Right ventricle myocardium superior (tissue), 1 donor: Measurements from ENCODE around the gene ZNF235. TPM values are rescaled to one million over a fixed set of nuclear protein-coding genes. Genes with fewer than 3 reads are reported as not detected.
"Not testable (repeated sequence)": the region's sequence is repeated elsewhere in the genome, so short reads cannot be mapped to it uniquely, and the experiment has no call there.

ENCODE experiments used
- ATAC-seq: fragments of 200-7000 bp; cut with Tn5 transposase; one replicate; pipeline ENCODE4 v1.9.1; 2020; ENCODE audit warnings: mild to moderate bottlenecking; ENCODE audit not compliant: poor library complexity
- DNase-seq: peaks from one replicate; pipeline ENCODE4 v3.0.0-alpha.2; 2020
- intact Hi-C: fragments of 100-400 bp; cut with DNase I; formaldehyde crosslinking; loops from one replicate; pipeline ENCODE4 v1.11.2; 2022
- long read RNA-seq: library from polyadenylated mRNA; unstranded; transcript quantifications from one replicate; pipeline ENCODE4 v2.0.0, GENCODE V29; 2021
- total RNA-seq: library from RNA; stranded (reverse); fragmentation: NEBNext Ultra II Directional; extraction: Animal tissue kit (Norgen Biotek cat#: 25700); gene quantifications from one replicate; pipeline ENCODE4 v1.2.1, GENCODE V29; 2021
- donor health status: DM: no; HTN: yes; CAD: no; lungs with severe emphysema.

The ZNF235 gene
- 3.3 TPM for total RNA-seq
- long read RNA-seq, partial matches to known transcripts, result 1 of 3 reads
- long read RNA-seq, other reads (novel, unspliced or antisense), result 1 of 3 reads

DNA sequence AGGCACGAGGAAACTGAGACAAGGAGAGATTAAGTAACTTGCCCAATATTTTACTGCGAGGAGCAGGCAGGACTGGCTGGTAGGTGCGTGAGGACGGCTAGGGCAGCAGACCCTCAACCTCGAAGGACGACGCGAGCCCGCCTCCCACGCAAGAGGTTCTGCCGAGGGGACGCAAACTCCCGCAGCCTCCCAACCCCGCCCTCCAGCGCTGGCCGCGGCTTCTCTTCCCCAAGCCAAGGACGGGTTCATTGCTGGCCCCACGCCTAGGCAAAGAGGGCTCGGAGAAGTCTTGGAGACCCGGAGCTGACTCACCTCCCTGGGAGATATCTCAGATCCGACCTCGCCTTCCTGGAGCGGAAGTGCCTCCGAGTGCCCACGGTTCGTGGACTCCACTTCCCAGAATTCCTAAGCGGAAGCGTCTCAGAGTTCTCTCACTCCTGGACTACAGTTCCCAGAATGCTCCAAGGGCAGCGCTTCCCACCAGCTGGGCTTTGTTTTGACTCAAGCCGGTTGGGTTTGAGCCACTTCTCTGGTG lies at the start of gene ZNF235:
TSS of gene ZNF235 (minus strand) at position 367 of the 535 bp plus-strand sequence. CDS start 1,621 bp downstream, outside the sequence.
- intact Hi-C loops, result loop anchor here (5.0 to 10.0 kb wide), 2 partner anchors 43 to 190 kb away; partner anchors contain the start of gene ZNF225
- peak; percentile 100 for ATAC-seq
- DNase-seq, result peak; percentile 92

- intact Hi-C loops, result loop anchor here (5.0 kb wide), 1 partner anchor 39 kb away; the partner anchor contains the start of gene ZNF235
- ATAC-seq, result no peak
- no peak for DNase-seq
Observed at GRCh38 chr19:44346556-44346955, 41.7 kb upstream of the ZNF235 start.

DNA sequence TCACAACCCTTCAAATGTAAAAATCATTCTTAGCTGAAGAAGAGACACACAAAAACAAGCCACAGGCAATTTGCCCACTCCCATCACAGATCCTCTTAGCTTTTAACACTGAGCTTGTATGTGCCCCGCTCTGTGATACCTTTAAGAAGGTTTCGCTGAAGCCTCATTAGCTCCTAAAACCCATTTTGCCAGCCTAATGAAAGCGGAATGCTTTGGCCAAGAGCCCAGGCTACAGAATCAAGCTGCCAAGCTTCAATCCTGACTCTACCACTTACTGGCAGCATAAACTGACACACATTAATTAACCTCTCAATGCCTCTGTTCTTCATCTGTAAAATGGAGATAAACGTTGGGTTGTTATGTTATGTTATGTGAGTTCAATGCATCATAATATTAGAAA lies 41.1 kb upstream of the ZNF235 start:
- DNase-seq (no peak), ATAC-seq (peak; percentile 82)
- intact Hi-C loops, result loop anchor here (5.0 kb wide), 1 partner anchor 39 kb away; the partner anchor contains the start of gene ZNF235

DNA sequence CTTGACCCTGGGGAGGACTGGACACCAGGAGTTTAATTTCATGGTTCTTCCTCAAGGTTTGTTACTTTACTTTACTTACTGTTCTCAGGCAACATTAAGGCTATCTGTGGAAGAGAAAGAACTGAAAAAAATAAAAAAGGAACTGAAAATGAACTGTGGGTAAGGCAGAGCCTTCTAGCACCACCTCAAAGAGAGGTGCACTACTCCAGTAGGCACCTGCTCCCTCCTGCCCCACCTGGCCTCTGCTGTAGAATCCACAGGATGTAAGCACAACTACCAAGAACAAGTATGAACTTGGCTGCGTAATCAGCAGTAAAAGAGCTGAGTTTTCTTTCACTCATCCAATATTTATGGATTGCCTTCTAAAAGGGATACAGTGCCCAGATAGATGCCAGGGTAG lies 39.4 kb upstream of the ZNF235 start:
- no peak for DNase-seq
- ATAC-seq, result no peak
- intact Hi-C loops, result no loop called here

DNA sequence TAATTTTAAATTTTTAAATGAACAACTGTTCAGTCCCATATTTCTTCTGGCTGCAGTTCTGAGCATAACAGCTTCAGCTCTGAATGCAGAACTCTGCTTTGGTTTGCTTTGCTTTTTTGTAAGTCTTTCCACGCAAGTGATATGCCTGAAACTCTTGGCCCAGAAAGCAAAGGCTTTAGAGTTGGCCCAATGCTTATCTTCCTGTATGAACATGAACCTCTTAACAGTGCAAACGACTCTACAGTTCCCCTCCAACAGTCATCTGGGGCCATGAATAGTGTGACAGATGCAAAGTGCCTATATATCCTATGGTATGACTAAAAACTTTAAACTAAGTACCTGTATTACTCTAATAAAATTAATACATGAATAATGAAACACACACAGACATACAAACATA lies 37.0 kb upstream of the ZNF235 start:
- DNase-seq (no peak), ATAC-seq (peak; percentile 54)
- intact Hi-C loops, result no loop called here

DNA sequence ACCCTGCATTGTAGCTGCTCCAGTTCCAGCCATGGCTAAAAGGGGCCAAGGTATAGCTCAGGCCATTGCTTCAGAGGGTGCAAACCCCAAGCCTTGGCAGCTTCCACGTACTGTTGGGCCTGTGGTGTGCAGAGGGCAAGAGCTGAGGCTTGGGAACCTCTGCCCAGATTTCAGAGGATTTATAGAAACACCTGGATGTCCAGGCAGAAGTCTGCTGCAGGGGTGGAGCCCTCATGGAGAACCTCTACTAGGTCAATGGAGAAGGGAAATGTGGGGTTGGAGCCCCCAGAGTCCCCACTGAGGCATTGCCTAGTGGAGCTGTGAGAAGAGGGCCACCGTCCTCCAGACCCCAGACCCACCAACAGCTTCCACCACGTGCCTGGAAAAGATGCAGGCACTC lies 29.8 kb upstream of the ZNF235 start:
- ATAC-seq, DNase-seq, intact Hi-C loops: not testable (repeated sequence)

DNA sequence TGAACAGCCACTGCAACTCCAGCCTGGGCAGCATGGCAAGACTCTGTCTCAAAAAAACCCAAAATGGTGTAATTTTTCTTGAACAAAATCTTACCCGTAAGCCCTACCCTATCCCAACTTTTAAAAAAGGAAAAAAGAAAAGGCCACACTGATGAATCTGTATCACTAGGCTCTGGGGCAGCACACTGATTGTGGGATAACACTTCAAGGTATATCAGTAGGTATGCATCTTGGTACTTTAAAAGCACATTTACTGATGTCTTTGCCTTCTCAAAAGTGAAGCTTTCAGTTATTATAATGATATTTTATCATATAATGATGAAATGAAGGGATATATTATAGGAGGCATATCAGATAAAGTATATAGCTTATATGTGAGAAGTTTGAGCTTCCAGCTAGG lies 27.3 kb upstream of the ZNF235 start:
- ATAC-seq (no peak), DNase-seq (no peak)
- intact Hi-C loops, result no loop called here

DNA sequence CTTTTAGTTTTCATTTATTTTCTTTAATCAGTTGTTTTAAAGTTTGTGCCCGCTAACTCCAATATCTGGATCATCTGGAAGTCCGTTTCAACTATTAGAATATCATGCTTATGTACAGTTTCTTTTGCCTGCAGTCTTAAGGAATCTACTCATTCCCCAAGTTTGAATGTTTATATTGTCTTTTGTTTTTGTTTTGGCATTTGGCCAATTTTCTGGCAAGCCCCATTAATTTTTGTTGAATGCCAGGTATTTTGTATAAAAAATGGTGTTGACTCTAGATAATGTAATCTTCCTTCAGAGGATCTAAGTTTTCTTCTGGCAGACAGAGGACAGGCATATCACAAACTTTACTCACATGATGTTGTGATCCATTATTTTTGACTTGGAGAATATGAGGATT lies 11.1 kb upstream of the ZNF235 start:
- intact Hi-C loops, result no loop called here
- no peak for ATAC-seq

GRCh38 chr19:44313231-44313630 lies 8.4 kb upstream of the ZNF235 start:
- DNase-seq (no peak), ATAC-seq (no peak)
- intact Hi-C loops, result no loop called here

More for the DNA sequence above, 11.1 kb upstream of the ZNF235 start:
- DNase-seq, result no peak

GRCh38 chr19:44308011-44308410 lies 3.2 kb upstream of the ZNF235 start:
- ATAC-seq (no peak), DNase-seq (no peak)
- intact Hi-C loops, result loop anchor here (5.0 to 10.0 kb wide), 2 partner anchors 39 to 193 kb away; partner anchors contain the start of gene ZNF225

DNA sequence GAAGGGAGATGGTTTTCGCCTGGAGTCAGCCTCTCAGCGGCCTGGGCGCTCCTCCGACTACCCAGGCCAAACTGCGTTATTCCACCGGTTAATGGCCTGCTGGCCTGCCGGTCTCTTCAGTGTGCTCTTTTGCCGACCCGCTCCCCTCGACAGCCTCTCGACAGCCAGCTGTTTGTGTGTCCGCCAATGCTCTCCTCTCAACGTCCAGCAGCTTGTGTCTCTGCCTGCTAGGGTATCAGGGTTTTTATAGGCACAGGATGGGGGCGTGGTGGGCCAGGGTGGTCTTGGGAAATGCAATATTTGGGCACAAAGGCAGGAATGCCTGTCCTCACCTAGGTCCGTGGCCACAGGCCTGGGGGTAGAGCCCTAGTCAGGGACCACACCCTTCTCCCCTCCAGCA lies 1.5 kb upstream of the ZNF235 start:
- intact Hi-C loops, result loop anchor here (5.0 to 10.0 kb wide), 2 partner anchors 41 to 191 kb away; partner anchors contain the start of gene ZNF225
- ATAC-seq (no peak), DNase-seq (no peak)

- intact Hi-C loops, result loop anchor here (5.0 to 10.0 kb wide), 2 partner anchors 42 to 191 kb away; partner anchors contain the start of gene ZNF225
- DNase-seq (peak; percentile 34), ATAC-seq (no peak)
Observed at GRCh38 chr19:44305457-44305856, 632 bp upstream of the ZNF235 start.

DNA sequence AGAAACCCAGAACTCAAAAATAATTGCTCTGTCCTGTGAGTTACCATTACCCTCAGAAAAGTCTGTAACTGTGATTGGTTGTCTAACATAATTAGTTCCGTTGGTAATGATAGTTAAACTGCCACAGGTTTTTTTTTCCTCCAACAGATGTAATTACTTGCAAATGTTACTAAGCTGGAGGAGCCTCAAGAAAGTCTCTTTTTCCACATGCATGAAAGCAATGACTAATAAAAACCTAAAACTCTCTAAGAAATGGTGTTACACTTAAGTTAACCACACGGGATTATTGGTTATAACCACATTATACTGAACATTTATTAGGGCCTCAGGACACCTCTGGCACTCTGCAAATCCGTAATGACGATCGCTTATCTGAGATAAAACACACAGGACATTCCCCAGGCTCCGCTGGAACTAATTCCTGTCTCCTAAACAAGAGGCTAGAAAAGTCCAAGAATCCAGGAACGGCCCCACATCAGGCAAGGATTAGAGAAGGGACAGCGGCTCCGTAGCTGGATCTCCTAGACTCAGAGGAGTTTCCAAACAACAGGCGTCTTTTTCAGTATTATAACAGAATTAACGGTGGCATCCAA lies 753 bp downstream of the ZNF235 start:
- peak; percentile 42 for ATAC-seq
- no peak for DNase-seq
- intact Hi-C loops, result loop anchor here (10.0 kb wide), 1 partner anchor 189 kb away; the partner anchor contains the start of gene ZNF225

DNA sequence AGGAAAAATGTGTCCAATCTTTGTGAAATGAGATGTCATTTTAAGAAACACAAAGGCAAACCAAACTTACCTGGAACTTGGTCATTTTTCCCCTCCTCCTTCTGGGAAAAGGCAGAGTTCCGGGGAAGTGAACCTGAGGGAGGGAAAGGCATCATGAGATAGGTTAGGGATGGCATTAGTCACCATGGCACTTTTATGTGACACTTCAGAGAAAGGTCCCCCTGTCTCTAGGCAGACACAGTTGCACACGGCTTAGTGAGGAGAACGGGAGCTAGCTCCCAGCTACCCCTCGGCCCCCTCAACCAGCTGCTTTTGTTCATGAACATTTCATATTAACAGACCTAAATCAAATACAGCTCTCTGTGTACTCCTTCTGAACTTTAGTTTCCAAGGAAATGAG lies 1.5 kb downstream of the ZNF235 start:
- intact Hi-C loops, result loop anchor here (10.0 kb wide), 1 partner anchor 189 kb away; the partner anchor contains the start of gene ZNF225
- DNase-seq (no peak), ATAC-seq (no peak)

- intact Hi-C loops, result no loop called here
- DNase-seq (no peak), ATAC-seq (no peak)
Observed at GRCh38 chr19:44284968-44285367, 19.9 kb downstream of the ZNF235 start.

DNA sequence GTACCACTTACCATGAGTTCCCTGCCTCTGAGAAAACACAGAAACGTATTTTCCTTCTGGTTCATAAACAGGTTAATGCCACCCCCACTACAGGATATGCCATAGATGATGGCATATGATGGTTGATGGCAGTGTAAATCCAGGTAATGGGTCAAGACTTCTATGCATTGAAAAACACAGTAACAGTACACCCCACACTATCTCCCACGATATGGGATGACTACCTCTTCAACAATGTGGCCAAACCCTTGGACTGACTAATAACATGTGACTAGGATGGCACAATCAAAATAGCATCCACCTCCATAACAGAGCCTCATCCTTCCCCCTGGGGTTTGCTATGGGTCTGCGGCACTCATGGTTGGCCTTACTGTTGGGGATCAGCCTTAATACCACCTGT lies 22.0 kb downstream of the ZNF235 start:
- DNase-seq (no peak), ATAC-seq (no peak)
- intact Hi-C loops, result no loop called here

- ATAC-seq, result no peak
- DNase-seq, result no peak
- intact Hi-C loops, result no loop called here
Observed at GRCh38 chr19:44280916-44281315, 23.9 kb downstream of the ZNF235 start.

- ATAC-seq, result no peak
- DNase-seq, result no peak
- intact Hi-C loops, result no loop called here
Observed at GRCh38 chr19:44278181-44278690, 26.6 kb downstream of the ZNF235 start.

GRCh38 chr19:44277331-44277730 lies 27.5 kb downstream of the ZNF235 start:
- ATAC-seq (no peak), DNase-seq (no peak)
- intact Hi-C loops, result no loop called here
